ENCODE measurements around the gene SMAD7. TPM values are rescaled to one million over a fixed set of nuclear protein-coding genes. Genes with fewer than 3 reads are reported as not detected.

Gene SMAD7
- total RNA-seq, 2 donors from 2014 or later: 34.7 to 36.8 TPM

GRCh38 chr18:48910972-48911545 is 39.7 kb downstream of the SMAD7 start:
- peak; percentile 29 for DNase-seq (ENCODE audit: low spot score)
- intact Hi-C loops (cut with DNase I): no loop called here

- intact Hi-C loops (cut with DNase I): no loop called here
- DNase-seq (ENCODE audit: low spot score): no peak
Observed at GRCh38 chr18:48909721-48910120, 41.0 kb downstream of the SMAD7 start.

- intact Hi-C loops (cut with DNase I): no loop called here
- peak; percentile 2 for DNase-seq (ENCODE audit: low spot score)
Observed at GRCh38 chr18:48908916-48909315, 41.8 kb downstream of the SMAD7 start.

DNA sequence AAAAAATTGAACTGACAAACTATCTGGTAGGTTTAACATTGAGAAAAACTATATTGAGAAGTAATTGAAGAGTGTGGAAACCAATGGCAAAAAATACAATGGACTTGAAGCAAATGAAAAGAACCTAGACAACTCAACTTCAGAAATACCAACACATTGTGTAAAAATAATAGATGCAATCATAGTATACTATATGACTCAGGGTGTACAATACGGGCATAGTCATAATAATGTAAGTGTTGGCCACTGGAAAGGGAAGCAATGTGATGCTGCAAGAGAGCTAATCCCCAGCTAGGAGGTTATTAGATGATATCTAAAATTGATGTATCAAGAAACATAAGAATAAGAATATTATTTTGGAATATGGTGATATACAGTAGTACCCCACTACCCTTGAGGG is 45.3 kb downstream of the SMAD7 start:
- intact Hi-C loops (cut with DNase I): no loop called here
- DNase-seq (ENCODE audit: low spot score): no peak

- intact Hi-C loops (cut with DNase I): no loop called here
Observed at GRCh38 chr18:48904847-48905394, 45.8 kb downstream of the SMAD7 start.

GRCh38 chr18:48904091-48904490 is 46.7 kb downstream of the SMAD7 start:
- no peak for DNase-seq (ENCODE audit: low spot score)
- intact Hi-C loops (cut with DNase I): no loop called here

More at GRCh38 chr18:48904847-48905394, 45.8 kb downstream of the SMAD7 start:
- no peak for DNase-seq (ENCODE audit: low spot score)

GRCh38 chr18:48902856-48903601 is 47.7 kb downstream of the SMAD7 start:
- intact Hi-C loops (cut with DNase I): no loop called here
- peak; percentile 94 for DNase-seq (ENCODE audit: low spot score)

DNA sequence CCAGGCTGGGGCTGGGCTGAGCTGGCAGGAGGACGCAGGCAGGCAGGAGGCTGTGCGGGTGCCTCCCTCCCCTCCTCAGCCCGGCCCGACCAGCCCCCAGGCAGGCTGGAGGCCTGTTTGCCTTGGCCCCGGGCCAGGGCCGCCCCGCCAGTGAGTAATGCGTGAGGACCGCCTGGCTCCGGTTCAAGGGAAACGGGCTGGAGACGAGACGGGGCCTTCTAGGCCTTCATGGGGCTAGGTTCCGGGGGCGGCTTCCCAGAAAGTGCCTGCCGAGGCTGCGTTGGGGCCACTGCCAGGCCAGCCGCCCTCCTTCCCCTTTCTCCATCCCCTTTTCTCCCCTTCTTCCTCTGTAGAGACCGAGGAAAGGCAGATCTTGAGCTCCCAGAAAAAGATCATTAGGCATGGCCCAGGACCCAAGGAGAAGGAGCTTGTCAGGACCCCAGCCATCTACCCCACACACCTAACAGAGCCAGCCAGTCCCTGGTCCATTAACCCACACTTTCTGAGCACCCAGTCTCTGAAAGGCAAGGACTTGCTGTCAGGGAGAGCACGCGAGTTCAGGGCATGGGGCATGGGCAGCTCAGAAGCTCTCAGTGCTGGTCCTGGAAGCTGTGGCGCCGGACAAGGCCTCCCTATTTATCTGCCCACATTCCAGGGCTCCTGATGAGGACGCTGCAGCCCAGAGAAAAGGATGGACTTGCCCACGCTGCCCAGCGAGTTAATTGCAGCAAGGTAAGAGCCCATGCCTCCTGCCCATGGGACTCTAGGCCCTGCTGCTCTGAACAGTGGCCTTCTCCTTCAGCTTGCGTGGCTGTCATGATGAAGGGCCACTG is 48.5 kb downstream of the SMAD7 start:
- DNase-seq (ENCODE audit: low spot score): peak; percentile 98
- intact Hi-C loops (cut with DNase I): no loop called here

GRCh38 chr18:48901145-48902022 is 49.4 kb downstream of the SMAD7 start:
- no peak for DNase-seq (ENCODE audit: low spot score)
- intact Hi-C loops (cut with DNase I): no loop called here

DNA sequence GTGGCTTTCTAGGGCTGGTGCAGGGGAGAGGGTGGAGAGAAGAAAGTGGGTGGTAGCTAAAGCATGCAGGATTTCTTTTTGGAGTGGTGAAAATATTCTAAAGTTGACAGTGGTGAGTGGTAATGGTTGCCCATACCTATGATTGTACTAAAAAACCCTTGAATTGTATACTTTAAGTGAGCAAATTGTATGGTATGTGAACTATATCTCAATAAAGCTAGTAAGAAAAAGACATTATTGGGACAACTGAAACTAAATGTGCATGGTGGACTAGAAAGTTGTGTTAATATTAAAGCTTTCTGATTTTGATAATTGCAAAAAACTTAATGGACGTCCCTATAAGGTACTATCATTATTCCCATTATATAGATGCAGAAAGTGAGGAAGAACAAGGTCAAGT is 50.3 kb downstream of the SMAD7 start:
- no peak for DNase-seq (ENCODE audit: low spot score)
- intact Hi-C loops (cut with DNase I): no loop called here

DNA sequence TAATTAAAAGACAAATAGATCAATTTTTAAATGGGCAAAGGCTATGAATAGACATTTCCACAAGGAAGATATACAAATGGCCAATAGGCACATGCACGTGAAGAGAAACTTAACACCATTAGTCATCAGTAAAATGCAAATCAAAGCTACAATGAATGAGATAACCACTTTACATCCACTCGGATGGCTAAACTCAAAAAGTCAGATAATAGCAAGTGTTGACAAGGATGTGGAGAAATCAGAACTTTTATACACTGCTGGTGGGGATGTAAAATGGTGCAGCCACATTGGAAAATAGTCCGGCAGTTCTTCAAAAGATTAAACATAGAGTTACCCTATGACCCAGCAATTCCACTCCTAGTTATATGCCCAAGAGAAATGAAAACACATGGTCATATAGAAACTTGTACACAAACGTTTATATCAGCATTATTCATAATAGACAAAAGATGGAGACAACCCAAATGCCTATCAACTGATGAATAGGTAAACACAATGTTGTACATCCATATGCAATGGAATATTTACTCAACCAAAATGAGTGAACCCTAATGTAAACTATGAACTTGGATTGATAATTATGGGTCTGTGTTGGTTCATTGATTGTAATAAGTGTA is 51.1 kb downstream of the SMAD7 start:
- no peak for DNase-seq (ENCODE audit: low spot score)

DNA sequence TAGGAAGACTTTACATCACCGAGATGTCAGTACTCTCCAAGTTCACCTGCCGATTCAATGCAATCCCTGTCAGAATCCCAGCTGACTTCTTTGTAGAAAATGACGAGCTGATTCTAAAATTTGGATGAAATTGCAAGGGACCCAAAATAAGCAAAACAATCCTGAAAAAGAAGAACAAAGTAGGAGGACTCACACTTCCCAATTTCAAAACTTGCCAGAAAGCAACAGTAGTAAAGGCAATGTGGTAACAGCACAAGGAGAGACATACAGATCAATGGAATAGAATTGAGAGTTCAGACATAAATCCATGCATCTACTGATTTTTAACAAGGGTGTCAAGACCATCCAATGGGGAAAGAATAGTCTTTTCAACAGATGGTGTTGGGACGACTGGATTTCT is 52.2 kb downstream of the SMAD7 start:
- no peak for DNase-seq (ENCODE audit: low spot score)
- intact Hi-C loops (cut with DNase I): no loop called here

More for the DNA sequence above, 51.1 kb downstream of the SMAD7 start:
- intact Hi-C loops (cut with DNase I): no loop called here

DNA sequence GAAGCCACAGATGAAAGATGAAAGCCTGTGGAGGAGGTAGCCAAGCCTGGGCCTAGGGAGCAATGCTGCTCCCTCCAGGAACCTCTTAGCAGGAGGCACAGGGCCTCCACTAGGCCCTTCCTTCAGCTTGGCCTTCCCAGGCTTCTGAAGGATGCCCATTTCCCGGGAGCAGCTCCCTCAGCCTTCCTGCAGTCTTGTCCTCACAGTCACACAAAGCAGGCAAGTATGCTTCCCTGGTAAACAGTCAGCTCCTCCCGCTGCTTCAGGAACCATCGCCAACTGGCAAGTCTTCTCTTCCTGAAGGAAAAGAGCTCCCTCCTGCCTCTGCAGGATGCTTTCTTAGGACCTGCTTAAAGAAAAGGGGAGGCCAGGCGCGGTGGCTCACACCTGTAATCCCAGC is 53.2 kb downstream of the SMAD7 start:
- intact Hi-C loops (cut with DNase I): no loop called here
- DNase-seq (ENCODE audit: low spot score): peak; percentile 78

GRCh38 chr18:48896875-48897511 is 53.8 kb downstream of the SMAD7 start:
- DNase-seq (ENCODE audit: low spot score): peak; percentile 91
- intact Hi-C loops (cut with DNase I): no loop called here

- no peak for DNase-seq (ENCODE audit: low spot score)
- intact Hi-C loops (cut with DNase I): no loop called here
Observed at GRCh38 chr18:48896326-48896874, 54.4 kb downstream of the SMAD7 start.

GRCh38 chr18:48894799-48895346 is 55.9 kb downstream of the SMAD7 start:
- peak; percentile 89 for DNase-seq (ENCODE audit: low spot score)
- intact Hi-C loops (cut with DNase I): no loop called here
